HepG2 (cell line): ENCODE results near the gene TYMP. TPM values are rescaled to one million over a fixed set of nuclear protein-coding genes. Genes with fewer than 3 reads are reported as not detected.

ENCODE experiments used
- ARNTL ChIP-seq: sonication (generic); formaldehyde crosslinking; IDR thresholded peaks from 2 replicates; pipeline ENCODE4 v1.4.0; 2020; ENCODE audit warnings: mild to moderate bottlenecking, missing genetic modification reagents
- ATF1 ChIP-seq: IDR thresholded peaks from 2 replicates; pipeline ENCODE4 v1.6.1; 2016; ENCODE audit warnings: mild to moderate bottlenecking, control low read depth
- CBX1 ChIP-seq: IDR thresholded peaks from one replicate; pipeline ENCODE4 v1.6.1; 2016; ENCODE audit warnings: antibody characterized with exemption, low read depth
- CBX5 ChIP-seq: sonication (generic); formaldehyde crosslinking; IDR thresholded peaks from 2 replicates; pipeline ENCODE4 v1.4.0; 2020; ENCODE audit warnings: missing genetic modification reagents, borderline replicate concordance
- GABPA ChIP-seq, 2 experiments: IDR thresholded peaks; 2 replicates each; pipeline ENCODE4 v1.6.1; 2011 to 2016; ENCODE audit warnings: low read depth in 2 of 2, low read length in 1 of 2, missing biosample characterization in 1 of 2, missing genetic modification characterization in 1 of 2
- IKZF1 ChIP-seq: fragments of 450-650 bp; IDR thresholded peaks from 2 replicates; pipeline ENCODE4 v1.7.1; 2016
- IRF2 ChIP-seq: IDR thresholded peaks from 2 replicates; pipeline ENCODE4 v1.6.1; 2018; ENCODE audit warnings: missing genetic modification reagents, missing compliant biosample characterization
- KLF15 ChIP-seq: sonication (generic); formaldehyde crosslinking; IDR thresholded peaks from 2 replicates; pipeline ENCODE4 v1.8.1; 2023; ENCODE audit warnings: borderline replicate concordance, mild to moderate bottlenecking, inconsistent platforms, missing genetic modification reagents, mixed read lengths
- MTF2 ChIP-seq: sonication (generic); formaldehyde crosslinking; IDR thresholded peaks from 2 replicates; pipeline ENCODE4 v1.5.0; 2020; ENCODE audit warnings: missing genetic modification reagents, borderline replicate concordance
- NPAS2 ChIP-seq: sonication (generic); formaldehyde crosslinking; IDR thresholded peaks from 2 replicates; pipeline ENCODE4 v1.8.0; 2022; ENCODE audit warnings: mild to moderate bottlenecking, missing genetic modification reagents, borderline replicate concordance
- PRPF4 ChIP-seq: fragments of 200-400 bp; formaldehyde crosslinking; IDR thresholded peaks from 2 replicates; pipeline ENCODE4 v1.6.1; 2016; ENCODE audit warnings: low read length, low read depth; ENCODE audit not compliant: poor library complexity, severe bottlenecking
- PTBP1 ChIP-seq: fragments of 200-400 bp; formaldehyde crosslinking; IDR thresholded peaks from 2 replicates; pipeline ENCODE4 v1.6.1; 2018; ENCODE audit warnings: low read length, low read depth; ENCODE audit not compliant: poor library complexity, severe bottlenecking
- SALL2 ChIP-seq: sonication (generic); formaldehyde crosslinking; IDR thresholded peaks from 2 replicates; pipeline ENCODE4 v1.8.1; 2023; ENCODE audit warnings: mild to moderate bottlenecking, missing genetic modification reagents, inconsistent platforms
- SIX1 ChIP-seq: sonication (generic); formaldehyde crosslinking; IDR thresholded peaks from 2 replicates; pipeline ENCODE4 v1.4.0; 2020; ENCODE audit warnings: missing genetic modification reagents, borderline replicate concordance
- ZNF160 ChIP-seq: sonication (generic); formaldehyde crosslinking; IDR thresholded peaks from 2 replicates; pipeline ENCODE4 v1.8.0; 2022; ENCODE audit warnings: mild to moderate bottlenecking, inconsistent platforms, missing genetic modification reagents
- ZNF253 ChIP-seq: sonication (generic); formaldehyde crosslinking; IDR thresholded peaks from 2 replicates; pipeline ENCODE4 v1.8.0; 2022; ENCODE audit warnings: mild to moderate bottlenecking, missing genetic modification reagents, borderline replicate concordance
- ZNF282 ChIP-seq: fragments of 450-650 bp; IDR thresholded peaks from 2 replicates; pipeline ENCODE4 v1.6.1; 2018; ENCODE audit not compliant: partially characterized antibody
- ZNF569 ChIP-seq: sonication (generic); formaldehyde crosslinking; IDR thresholded peaks from 2 replicates; pipeline ENCODE4 v1.5.0; 2020; ENCODE audit warnings: mild to moderate bottlenecking, missing genetic modification reagents, moderate library complexity, borderline replicate concordance
- polyA plus RNA-seq, 8 experiments: library from polyadenylated mRNA; depleted of rRNA in 3 of 8; stranded (reverse) in 7 of 8; unstranded in 1 of 8; fragments of >200 nt; fragmentation: Illumina TruSeq in 4 of 8; extraction: Trizol in 4 of 8; gene quantifications; 2 replicates each; pipeline versions ENCODE4 v1.2.1 to v1.2.3, GENCODE V29; 2011 to 2016; ENCODE audit warnings: low read depth in 4 of 8, missing spikeins in 1 of 8, mixed read lengths in 1 of 8; ENCODE audit not compliant: insufficient read depth in 1 of 8
- total RNA-seq, 5 experiments: library from RNA; depleted of rRNA; stranded (reverse); fragments of >200 nt; fragmentation: Illumina TruSeq; extraction: Trizol; gene quantifications; 2 replicates each; pipeline ENCODE4 v1.2.3, GENCODE V29; 2016; ENCODE audit warnings: low read depth in 1 of 5
- TF ChIP-seq, protein P1 (sequence below): IDR thresholded peaks from 2 replicates; pipeline ENCODE4 v1.6.1; 2016; ENCODE audit warnings: low read depth, missing genetic modification reagents, missing compliant biosample characterization
- TF ChIP-seq, protein P2 (sequence below): IDR thresholded peaks from 2 replicates; pipeline ENCODE4 v1.6.1; 2016; ENCODE audit warnings: missing biosample characterization, missing genetic modification reagents, low read depth
- TF ChIP-seq, protein P3 (sequence below): sonication (generic); formaldehyde crosslinking; IDR thresholded peaks from 2 replicates; pipeline ENCODE4 v1.4.0; 2020; ENCODE audit warnings: missing genetic modification reagents, mild to moderate bottlenecking, borderline replicate concordance

TYMP gene
- total and polyA plus RNA-seq, 2 of the 13 experiments (the other 11 are each of a cell fraction or from before 2014, with no cell fraction given) = 3.9 to 4.3 TPM

DNA sequence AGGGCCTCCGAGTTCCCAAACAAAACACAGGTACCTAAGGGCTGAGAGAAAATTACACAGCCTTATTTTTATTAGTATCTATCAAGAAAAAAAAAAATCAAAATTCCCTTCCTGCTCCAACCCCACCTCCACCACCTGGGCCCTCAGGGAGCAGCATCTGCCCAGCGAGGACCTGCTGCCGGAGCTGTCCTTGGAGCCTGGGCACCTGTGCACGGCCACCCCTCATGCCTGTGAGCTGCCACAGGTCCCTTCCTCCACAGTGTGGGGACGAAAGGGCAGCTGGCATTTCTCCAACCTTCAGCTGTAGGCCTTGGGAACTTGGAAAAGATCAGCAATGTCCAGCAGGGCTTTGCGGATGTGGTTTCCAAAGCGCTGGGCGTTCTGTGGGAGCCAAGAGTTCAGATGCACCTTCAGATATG is 39.2 kb upstream of the TYMP start (continued):
- TF ChIP-seq, protein P1, sequence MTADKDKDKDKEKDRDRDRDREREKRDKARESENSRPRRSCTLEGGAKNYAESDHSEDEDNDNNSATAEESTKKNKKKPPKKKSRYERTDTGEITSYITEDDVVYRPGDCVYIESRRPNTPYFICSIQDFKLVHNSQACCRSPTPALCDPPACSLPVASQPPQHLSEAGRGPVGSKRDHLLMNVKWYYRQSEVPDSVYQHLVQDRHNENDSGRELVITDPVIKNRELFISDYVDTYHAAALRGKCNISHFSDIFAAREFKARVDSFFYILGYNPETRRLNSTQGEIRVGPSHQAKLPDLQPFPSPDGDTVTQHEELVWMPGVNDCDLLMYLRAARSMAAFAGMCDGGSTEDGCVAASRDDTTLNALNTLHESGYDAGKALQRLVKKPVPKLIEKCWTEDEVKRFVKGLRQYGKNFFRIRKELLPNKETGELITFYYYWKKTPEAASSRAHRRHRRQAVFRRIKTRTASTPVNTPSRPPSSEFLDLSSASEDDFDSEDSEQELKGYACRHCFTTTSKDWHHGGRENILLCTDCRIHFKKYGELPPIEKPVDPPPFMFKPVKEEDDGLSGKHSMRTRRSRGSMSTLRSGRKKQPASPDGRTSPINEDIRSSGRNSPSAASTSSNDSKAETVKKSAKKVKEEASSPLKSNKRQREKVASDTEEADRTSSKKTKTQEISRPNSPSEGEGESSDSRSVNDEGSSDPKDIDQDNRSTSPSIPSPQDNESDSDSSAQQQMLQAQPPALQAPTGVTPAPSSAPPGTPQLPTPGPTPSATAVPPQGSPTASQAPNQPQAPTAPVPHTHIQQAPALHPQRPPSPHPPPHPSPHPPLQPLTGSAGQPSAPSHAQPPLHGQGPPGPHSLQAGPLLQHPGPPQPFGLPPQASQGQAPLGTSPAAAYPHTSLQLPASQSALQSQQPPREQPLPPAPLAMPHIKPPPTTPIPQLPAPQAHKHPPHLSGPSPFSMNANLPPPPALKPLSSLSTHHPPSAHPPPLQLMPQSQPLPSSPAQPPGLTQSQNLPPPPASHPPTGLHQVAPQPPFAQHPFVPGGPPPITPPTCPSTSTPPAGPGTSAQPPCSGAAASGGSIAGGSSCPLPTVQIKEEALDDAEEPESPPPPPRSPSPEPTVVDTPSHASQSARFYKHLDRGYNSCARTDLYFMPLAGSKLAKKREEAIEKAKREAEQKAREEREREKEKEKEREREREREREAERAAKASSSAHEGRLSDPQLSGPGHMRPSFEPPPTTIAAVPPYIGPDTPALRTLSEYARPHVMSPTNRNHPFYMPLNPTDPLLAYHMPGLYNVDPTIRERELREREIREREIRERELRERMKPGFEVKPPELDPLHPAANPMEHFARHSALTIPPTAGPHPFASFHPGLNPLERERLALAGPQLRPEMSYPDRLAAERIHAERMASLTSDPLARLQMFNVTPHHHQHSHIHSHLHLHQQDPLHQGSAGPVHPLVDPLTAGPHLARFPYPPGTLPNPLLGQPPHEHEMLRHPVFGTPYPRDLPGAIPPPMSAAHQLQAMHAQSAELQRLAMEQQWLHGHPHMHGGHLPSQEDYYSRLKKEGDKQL (CRISPR knock-in tag) = 0 out of 2 replicates have a peak, but pooled peaks have one; percentile 46
- no peak for TF ChIP-seq GABPA (IDR thresholded peaks at IDR 0.05; ENCODE audit: low read depth, low read length)
- no peak for TF ChIP-seq GABPA (CRISPR knock-in tag; IDR thresholded peaks at IDR 0.05; ENCODE audit: low read depth)
- TF ChIP-seq ZNF282 = no peak
- no peak for TF ChIP-seq CBX1
- TF ChIP-seq ZNF160 (CRISPR knock-in tag) = no peak; the same call in 1 of the 2 replicates
- no peak for TF ChIP-seq MTF2 (CRISPR knock-in tag)
- no peak; the same call in 1 of the 2 replicates for TF ChIP-seq CBX5
- no peak for TF ChIP-seq KLF15
- TF ChIP-seq, protein P2, sequence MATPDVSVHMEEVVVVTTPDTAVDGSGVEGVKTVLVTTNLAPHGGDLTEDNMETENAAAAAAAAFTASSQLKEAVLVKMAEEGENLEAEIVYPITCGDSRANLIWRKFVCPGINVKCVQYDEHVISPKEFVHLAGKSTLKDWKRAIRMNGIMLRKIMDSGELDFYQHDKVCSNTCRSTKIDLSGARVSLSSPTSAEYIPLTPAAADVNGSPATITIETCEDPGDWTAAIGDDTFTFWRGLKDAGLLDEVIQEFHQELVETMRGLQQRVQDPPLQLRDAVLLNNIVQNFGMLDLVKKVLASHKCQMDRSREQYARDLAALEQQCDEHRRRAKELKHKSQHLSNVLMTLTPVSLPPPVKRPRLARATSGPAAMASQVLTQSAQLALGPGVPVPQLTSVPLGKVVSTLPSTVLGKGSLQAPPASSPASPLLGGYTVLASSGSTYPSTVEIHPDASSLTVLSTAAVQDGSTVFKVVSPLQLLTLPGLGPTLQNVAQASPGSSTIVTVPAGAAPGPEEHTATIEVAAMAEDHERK = no peak
- no peak for TF ChIP-seq IRF2 (CRISPR knock-in tag)
- no peak for TF ChIP-seq PRPF4
- TF ChIP-seq, protein P3, sequence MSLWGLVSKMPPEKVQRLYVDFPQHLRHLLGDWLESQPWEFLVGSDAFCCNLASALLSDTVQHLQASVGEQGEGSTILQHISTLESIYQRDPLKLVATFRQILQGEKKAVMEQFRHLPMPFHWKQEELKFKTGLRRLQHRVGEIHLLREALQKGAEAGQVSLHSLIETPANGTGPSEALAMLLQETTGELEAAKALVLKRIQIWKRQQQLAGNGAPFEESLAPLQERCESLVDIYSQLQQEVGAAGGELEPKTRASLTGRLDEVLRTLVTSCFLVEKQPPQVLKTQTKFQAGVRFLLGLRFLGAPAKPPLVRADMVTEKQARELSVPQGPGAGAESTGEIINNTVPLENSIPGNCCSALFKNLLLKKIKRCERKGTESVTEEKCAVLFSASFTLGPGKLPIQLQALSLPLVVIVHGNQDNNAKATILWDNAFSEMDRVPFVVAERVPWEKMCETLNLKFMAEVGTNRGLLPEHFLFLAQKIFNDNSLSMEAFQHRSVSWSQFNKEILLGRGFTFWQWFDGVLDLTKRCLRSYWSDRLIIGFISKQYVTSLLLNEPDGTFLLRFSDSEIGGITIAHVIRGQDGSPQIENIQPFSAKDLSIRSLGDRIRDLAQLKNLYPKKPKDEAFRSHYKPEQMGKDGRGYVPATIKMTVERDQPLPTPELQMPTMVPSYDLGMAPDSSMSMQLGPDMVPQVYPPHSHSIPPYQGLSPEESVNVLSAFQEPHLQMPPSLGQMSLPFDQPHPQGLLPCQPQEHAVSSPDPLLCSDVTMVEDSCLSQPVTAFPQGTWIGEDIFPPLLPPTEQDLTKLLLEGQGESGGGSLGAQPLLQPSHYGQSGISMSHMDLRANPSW (CRISPR knock-in tag) = 0 out of 2 replicates have a peak, but pooled peaks have one; percentile 39
- no peak for TF ChIP-seq NPAS2 (CRISPR knock-in tag)
- TF ChIP-seq ARNTL (CRISPR knock-in tag) = 0 out of 2 replicates have a peak, but pooled peaks have one; percentile 12
- TF ChIP-seq IKZF1 = no peak
- TF ChIP-seq ZNF569 (CRISPR knock-in tag) = no peak
- no peak for TF ChIP-seq ATF1
- no peak for TF ChIP-seq ZNF253 (CRISPR knock-in tag)
- TF ChIP-seq SIX1 (CRISPR knock-in tag) = no peak
- TF ChIP-seq SALL2 (CRISPR knock-in tag) = no peak
- TF ChIP-seq PTBP1 = no peak
